SK-N-SH treated with all-trans-retinoic acid at 6 μM for 48 hours (cell line): ENCODE data around the gene TGM3.
A peak's percentile ranks its signal among the peaks of the same experiment; 100 is the strongest.

Source experiments
- ATAC-seq: fragments of 200-7000 bp; cut with Tn5 transposase; 3 replicates; pipeline ENCODE4 v1.9.1; 2020; ENCODE audit warnings: mild to moderate bottlenecking, moderate library complexity
- CSDC2 ChIP-seq: fragments of 250-450 bp; sonication (Bioruptor Pico); IDR thresholded peaks from 2 replicates; pipeline ENCODE4 v1.5.0; 2020; ENCODE audit warnings: mild to moderate bottlenecking, moderate library complexity
- CSRNP3 ChIP-seq: fragments of 250-450 bp; sonication (Bioruptor Pico); IDR thresholded peaks from 2 replicates; pipeline ENCODE4 v1.5.1; 2021; ENCODE audit warnings: mild to moderate bottlenecking, moderate library complexity
- ESRRG ChIP-seq: fragments of 250-450 bp; sonication (Bioruptor Pico); IDR thresholded peaks from 2 replicates; pipeline ENCODE4 v1.6.1; 2021; ENCODE audit warnings: mild to moderate bottlenecking
- GLIS3 ChIP-seq: fragments of 250-450 bp; sonication (Bioruptor Pico); IDR thresholded peaks from 2 replicates; pipeline ENCODE4 v1.5.0; 2020; ENCODE audit warnings: mild to moderate bottlenecking, moderate library complexity
- ISL1 ChIP-seq: fragments of 250-450 bp; sonication (Bioruptor Pico); IDR thresholded peaks from 2 replicates; pipeline ENCODE4 v2.1.2; 2022; ENCODE audit warnings: mild to moderate bottlenecking, moderate library complexity
- OSR1 ChIP-seq: fragments of 250-450 bp; sonication (Bioruptor Pico); IDR thresholded peaks from 2 replicates; pipeline ENCODE4 v1.8.0; 2022; ENCODE audit warnings: moderate library complexity, mild to moderate bottlenecking, inconsistent platforms
- POU6F1 ChIP-seq: fragments of 250-450 bp; sonication (Bioruptor Pico); IDR thresholded peaks from 2 replicates; pipeline ENCODE4 v1.8.0; 2021; ENCODE audit warnings: low read depth, mild to moderate bottlenecking, moderate library complexity, borderline replicate concordance
- PPARA ChIP-seq: fragments of 250-450 bp; sonication (Bioruptor Pico); IDR thresholded peaks from 2 replicates; pipeline ENCODE4 v1.5.0; 2020; ENCODE audit warnings: mild to moderate bottlenecking, borderline replicate concordance
- RARB ChIP-seq: fragments of 250-450 bp; sonication (Bioruptor Pico); IDR thresholded peaks from 2 replicates; pipeline ENCODE4 v1.8.0; 2021; ENCODE audit warnings: mild to moderate bottlenecking, moderate library complexity
- SNAI2 ChIP-seq: fragments of 250-450 bp; sonication (Bioruptor Pico); IDR thresholded peaks from 2 replicates; pipeline ENCODE4 v1.5.0; 2020; ENCODE audit warnings: mild to moderate bottlenecking, moderate library complexity
- TCF4 ChIP-seq: fragments of 250-450 bp; sonication (Bioruptor Pico); IDR thresholded peaks from 2 replicates; pipeline ENCODE4 v1.8.0; 2021; ENCODE audit warnings: mild to moderate bottlenecking, moderate library complexity, borderline replicate concordance
- TOX ChIP-seq: fragments of 250-450 bp; sonication (Bioruptor Pico); IDR thresholded peaks from 2 replicates; pipeline ENCODE4 v1.8.0; 2021; ENCODE audit warnings: mild to moderate bottlenecking, moderate library complexity, borderline replicate concordance
- TSHZ2 ChIP-seq: fragments of 250-450 bp; sonication (Bioruptor Pico); IDR thresholded peaks from 2 replicates; pipeline ENCODE4 v1.5.0; 2020; ENCODE audit warnings: mild to moderate bottlenecking, moderate library complexity
- ZC3H10 ChIP-seq: fragments of 250-450 bp; sonication (Bioruptor Pico); IDR thresholded peaks from 2 replicates; pipeline ENCODE4 v1.5.1; 2021; ENCODE audit warnings: mild to moderate bottlenecking, moderate library complexity
- ZFP3 ChIP-seq: fragments of 250-450 bp; sonication (Bioruptor Pico); IDR thresholded peaks from 2 replicates; pipeline ENCODE4 v1.5.0; 2020; ENCODE audit warnings: mild to moderate bottlenecking, moderate library complexity
- ZFP30 ChIP-seq: fragments of 450-650 bp; formaldehyde crosslinking; IDR thresholded peaks from 2 replicates; pipeline ENCODE4 v1.5.0; 2022; ENCODE audit warnings: mild to moderate bottlenecking, moderate library complexity
- ZNF565 ChIP-seq: fragments of 450-650 bp; formaldehyde crosslinking; conservative IDR thresholded peaks from 2 replicates; pipeline ENCODE4 v1.5.0; 2020; ENCODE audit warnings: low read depth, mild to moderate bottlenecking, moderate library complexity
- ZNF8 ChIP-seq: fragments of 450-650 bp; formaldehyde crosslinking; IDR thresholded peaks from 2 replicates; pipeline ENCODE4 v1.5.0; 2020; ENCODE audit warnings: mild to moderate bottlenecking, moderate library complexity
- TF ChIP-seq, protein P1 (sequence below): fragments of 250-450 bp; sonication (Bioruptor Pico); IDR thresholded peaks from 2 replicates; pipeline ENCODE4 v1.8.0; 2020; ENCODE audit warnings: mild to moderate bottlenecking, moderate library complexity, borderline replicate concordance
- TF ChIP-seq, protein P2 (sequence below): fragments of 250-450 bp; sonication (Bioruptor Pico); IDR thresholded peaks from 2 replicates; pipeline ENCODE4 v1.5.1; 2020; ENCODE audit warnings: low read depth, mild to moderate bottlenecking, moderate library complexity

Gene TGM3

DNA sequence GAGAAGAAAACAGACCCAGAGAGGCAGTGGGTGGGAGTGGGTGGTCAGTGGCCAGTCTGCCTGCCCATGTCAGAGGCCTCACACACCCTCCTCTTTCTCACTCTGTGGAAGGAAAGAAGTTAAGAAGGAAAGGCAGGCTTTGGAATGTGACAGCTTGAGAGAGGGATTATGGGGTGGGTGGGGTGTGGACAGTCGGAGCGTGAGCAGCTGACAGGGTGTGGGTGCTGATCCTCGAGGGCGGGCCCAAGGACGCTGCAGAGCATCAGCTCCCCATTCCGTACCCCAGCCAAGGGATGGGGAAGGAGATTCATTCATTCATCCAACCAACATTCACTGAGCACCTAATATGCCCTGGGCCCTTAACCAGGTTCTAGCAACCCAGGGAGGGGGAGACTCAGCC lies 89.7 kb downstream of the TGM3 start:
- TF ChIP-seq ZFP3 (no peak), GLIS3 (CRISPR knock-in tag) (no peak), OSR1 (CRISPR knock-in tag) (no peak), CSRNP3 (CRISPR knock-in tag) (no peak), POU6F1 (CRISPR knock-in tag) (no peak)
- TF ChIP-seq, protein P1, sequence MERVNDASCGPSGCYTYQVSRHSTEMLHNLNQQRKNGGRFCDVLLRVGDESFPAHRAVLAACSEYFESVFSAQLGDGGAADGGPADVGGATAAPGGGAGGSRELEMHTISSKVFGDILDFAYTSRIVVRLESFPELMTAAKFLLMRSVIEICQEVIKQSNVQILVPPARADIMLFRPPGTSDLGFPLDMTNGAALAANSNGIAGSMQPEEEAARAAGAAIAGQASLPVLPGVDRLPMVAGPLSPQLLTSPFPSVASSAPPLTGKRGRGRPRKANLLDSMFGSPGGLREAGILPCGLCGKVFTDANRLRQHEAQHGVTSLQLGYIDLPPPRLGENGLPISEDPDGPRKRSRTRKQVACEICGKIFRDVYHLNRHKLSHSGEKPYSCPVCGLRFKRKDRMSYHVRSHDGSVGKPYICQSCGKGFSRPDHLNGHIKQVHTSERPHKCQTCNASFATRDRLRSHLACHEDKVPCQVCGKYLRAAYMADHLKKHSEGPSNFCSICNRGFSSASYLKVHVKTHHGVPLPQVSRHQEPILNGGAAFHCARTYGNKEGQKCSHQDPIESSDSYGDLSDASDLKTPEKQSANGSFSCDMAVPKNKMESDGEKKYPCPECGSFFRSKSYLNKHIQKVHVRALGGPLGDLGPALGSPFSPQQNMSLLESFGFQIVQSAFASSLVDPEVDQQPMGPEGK = no peak
- TF ChIP-seq, protein P2, sequence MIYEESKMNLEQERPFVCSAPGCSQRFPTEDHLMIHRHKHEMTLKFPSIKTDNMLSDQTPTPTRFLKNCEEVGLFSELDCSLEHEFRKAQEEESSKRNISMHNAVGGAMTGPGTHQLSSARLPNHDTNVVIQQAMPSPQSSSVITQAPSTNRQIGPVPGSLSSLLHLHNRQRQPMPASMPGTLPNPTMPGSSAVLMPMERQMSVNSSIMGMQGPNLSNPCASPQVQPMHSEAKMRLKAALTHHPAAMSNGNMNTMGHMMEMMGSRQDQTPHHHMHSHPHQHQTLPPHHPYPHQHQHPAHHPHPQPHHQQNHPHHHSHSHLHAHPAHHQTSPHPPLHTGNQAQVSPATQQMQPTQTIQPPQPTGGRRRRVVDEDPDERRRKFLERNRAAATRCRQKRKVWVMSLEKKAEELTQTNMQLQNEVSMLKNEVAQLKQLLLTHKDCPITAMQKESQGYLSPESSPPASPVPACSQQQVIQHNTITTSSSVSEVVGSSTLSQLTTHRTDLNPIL (CRISPR knock-in tag) = no peak
- no peak for ATAC-seq

- TF ChIP-seq TCF4 (CRISPR knock-in tag) (no peak), SNAI2 (CRISPR knock-in tag) (no peak), TOX (CRISPR knock-in tag) (no peak), OSR1 (CRISPR knock-in tag) (no peak), ZNF8 (CRISPR knock-in tag) (no peak), ZC3H10 (CRISPR knock-in tag) (no peak), ZFP30 (no peak)
- peak; percentile 63; the same call in 2 of the 3 replicates for ATAC-seq
Observed at GRCh38 chr20:2386516-2387179, 90.8 kb downstream of the TGM3 start.

DNA sequence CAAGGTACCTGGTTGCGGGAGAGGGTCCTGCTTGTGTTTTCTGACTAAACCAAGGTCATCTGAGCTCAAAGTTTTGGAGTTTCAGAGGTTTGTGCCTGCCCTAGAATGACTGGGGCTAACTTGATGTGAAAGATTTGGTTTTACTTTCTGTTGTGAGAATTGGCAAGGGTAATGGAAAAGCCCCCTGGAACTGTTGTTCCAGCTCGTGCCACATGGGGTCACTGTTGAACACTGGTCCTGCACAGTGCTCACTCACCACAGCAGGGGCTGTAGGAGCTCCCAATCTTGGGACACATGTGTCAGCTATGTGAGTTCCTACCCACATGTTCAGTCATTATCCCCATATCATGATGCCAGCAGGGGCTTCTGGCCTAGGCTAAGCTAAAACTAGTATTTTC lies 91.4 kb downstream of the TGM3 start:
- peak; percentile 52; the same call in 2 of the 3 replicates for ATAC-seq
- no peak for TF ChIP-seq ZFP3
- TF ChIP-seq PPARA (CRISPR knock-in tag) = no peak
- TF ChIP-seq ESRRG (CRISPR knock-in tag) = no peak
- no peak for TF ChIP-seq ZNF8 (CRISPR knock-in tag)
- TF ChIP-seq POU6F1 (CRISPR knock-in tag) = no peak
- no peak for TF ChIP-seq ISL1 (CRISPR knock-in tag)
- no peak for TF ChIP-seq CSDC2 (CRISPR knock-in tag)
- TF ChIP-seq, protein P1 = no peak
- no peak for TF ChIP-seq OSR1 (CRISPR knock-in tag)
- no peak for TF ChIP-seq TSHZ2 (CRISPR knock-in tag)
- TF ChIP-seq RARB (CRISPR knock-in tag) = no peak
- TF ChIP-seq ZNF565 (CRISPR knock-in tag) = no peak
- no peak for TF ChIP-seq TOX (CRISPR knock-in tag)
- no peak for TF ChIP-seq TCF4 (CRISPR knock-in tag)
- no peak for TF ChIP-seq GLIS3 (CRISPR knock-in tag)
- TF ChIP-seq ZFP30 = no peak
- no peak for TF ChIP-seq SNAI2 (CRISPR knock-in tag)
- TF ChIP-seq ZC3H10 (CRISPR knock-in tag) = no peak
